Measurements from ENCODE around the gene ERMARD.

DNA sequence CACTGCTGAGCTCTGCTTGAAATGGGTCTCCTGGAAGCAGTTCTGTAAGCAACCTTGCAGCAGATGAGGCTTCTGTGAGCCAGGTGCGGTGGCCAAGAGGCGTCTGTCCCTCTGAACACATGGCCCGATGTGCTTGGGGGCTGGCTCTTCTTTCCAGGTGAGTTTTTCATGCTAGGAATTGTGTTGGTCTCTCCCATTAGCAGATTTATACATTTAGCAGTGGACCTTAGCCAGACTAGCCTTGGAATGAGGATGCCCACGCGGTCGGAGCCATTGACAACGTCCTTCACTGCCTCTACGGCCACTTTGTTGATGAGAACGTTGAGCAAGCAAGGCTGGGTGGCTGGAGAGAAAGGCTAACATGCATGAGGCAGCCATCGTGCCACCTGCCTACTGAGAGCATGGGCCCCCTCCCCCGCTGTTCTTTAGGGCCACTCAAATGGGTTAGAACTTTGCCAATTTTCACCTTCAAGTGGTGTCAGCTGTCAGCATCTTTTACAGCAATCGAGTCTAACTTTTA is 33.5 kb downstream of the ERMARD start:
- TF ChIP-seq, protein P1, sequence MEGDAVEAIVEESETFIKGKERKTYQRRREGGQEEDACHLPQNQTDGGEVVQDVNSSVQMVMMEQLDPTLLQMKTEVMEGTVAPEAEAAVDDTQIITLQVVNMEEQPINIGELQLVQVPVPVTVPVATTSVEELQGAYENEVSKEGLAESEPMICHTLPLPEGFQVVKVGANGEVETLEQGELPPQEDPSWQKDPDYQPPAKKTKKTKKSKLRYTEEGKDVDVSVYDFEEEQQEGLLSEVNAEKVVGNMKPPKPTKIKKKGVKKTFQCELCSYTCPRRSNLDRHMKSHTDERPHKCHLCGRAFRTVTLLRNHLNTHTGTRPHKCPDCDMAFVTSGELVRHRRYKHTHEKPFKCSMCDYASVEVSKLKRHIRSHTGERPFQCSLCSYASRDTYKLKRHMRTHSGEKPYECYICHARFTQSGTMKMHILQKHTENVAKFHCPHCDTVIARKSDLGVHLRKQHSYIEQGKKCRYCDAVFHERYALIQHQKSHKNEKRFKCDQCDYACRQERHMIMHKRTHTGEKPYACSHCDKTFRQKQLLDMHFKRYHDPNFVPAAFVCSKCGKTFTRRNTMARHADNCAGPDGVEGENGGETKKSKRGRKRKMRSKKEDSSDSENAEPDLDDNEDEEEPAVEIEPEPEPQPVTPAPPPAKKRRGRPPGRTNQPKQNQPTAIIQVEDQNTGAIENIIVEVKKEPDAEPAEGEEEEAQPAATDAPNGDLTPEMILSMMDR (conservative IDR thresholded peaks at IDR 0.05; ENCODE audit: low read length), result no peak
- no peak for TF ChIP-seq EZH2phosphoT487 (IDR thresholded peaks at IDR 0.05; ENCODE audit: borderline replicate concordance)
